PC-3 (cell line): ENCODE data around the gene NCMAP. TPM values are rescaled to one million over a fixed set of nuclear protein-coding genes. Genes with fewer than 3 reads are reported as not detected.

Experiments
- ATAC-seq: fragments of 200-7000 bp; cut with Tn5 transposase; 2 replicates; pipeline ENCODE4 v1.9.1; 2020; ENCODE audit warnings: mild to moderate bottlenecking, moderate library complexity
- BruUV-seq: library from RNA; stranded (reverse); fragments of 400-500 nt; replicated peaks from 2 replicates; lab custom pipeline; 2021; lab: Mats Ljungman, UMichigan
- CTCF ChIA-PET: fragments of 300-600 bp; sonication (Branson Sonifier 250); formaldehyde crosslinking; loops from one replicate; lab custom pipeline; 2022; ENCODE audit warnings: antibody characterized with exemption; lab: Charles Lee
- POLR2A ChIA-PET: fragments of 300-600 bp; sonication (Branson Sonifier 250); formaldehyde crosslinking; loops from one replicate; lab custom pipeline; 2022; ENCODE audit warnings: antibody characterized with exemption; ENCODE audit not compliant: unreplicated experiment; lab: Charles Lee
- DNase-seq: peaks from one replicate; pipeline ENCODE4 v3.0.0-alpha.2; 2015
- H2AFZ ChIP-seq: fragments of 300-600 bp; sonication (generic); 2 replicates; pipeline ENCODE4 v1.6.0; 2016; ENCODE audit warnings: antibody characterized with exemption, low read length
- H3F3A ChIP-seq: fragments of 300-600 bp; sonication (generic); one replicate; pipeline ENCODE4 v1.6.0; 2017; ENCODE audit warnings: antibody characterized with exemption, low read length, control low read depth, mild to moderate bottlenecking; ENCODE audit not compliant: unreplicated experiment
- H3K27ac ChIP-seq: fragments of 300-600 bp; sonication (generic); 2 replicates; pipeline ENCODE4 v1.5.1; 2016; ENCODE audit warnings: mild to moderate bottlenecking, low read length
- H3K27me3 ChIP-seq: fragments of 300-600 bp; sonication (generic); 2 replicates; pipeline ENCODE4 v1.6.1; 2016; ENCODE audit warnings: low read length, mixed read lengths
- H3K36me3 ChIP-seq: fragments of 300-600 bp; sonication (generic); 2 replicates; pipeline ENCODE4 v1.6.1; 2016; ENCODE audit warnings: low read depth, mixed run types, low read length, mixed read lengths
- H3K4me1 ChIP-seq: fragments of 300-600 bp; sonication (generic); 2 replicates; pipeline ENCODE4 v1.5.1; 2016; ENCODE audit warnings: low read length; ENCODE audit not compliant: insufficient read depth
- H3K4me2 ChIP-seq: fragments of 300-600 bp; sonication (generic); 2 replicates; pipeline ENCODE4 v1.6.0; 2016; ENCODE audit warnings: low read length
- H3K4me3 ChIP-seq: fragments of 300-600 bp; sonication (generic); 2 replicates; pipeline ENCODE4 v1.5.1; 2016; ENCODE audit warnings: mild to moderate bottlenecking, low read length, mixed read lengths
- H3K79me2 ChIP-seq: fragments of 300-600 bp; sonication (generic); 2 replicates; pipeline ENCODE4 v1.6.1; 2017; ENCODE audit warnings: low read length, mixed read lengths
- H3K9ac ChIP-seq: fragments of 300-600 bp; sonication (generic); 2 replicates; pipeline ENCODE4 v1.6.0; 2016; ENCODE audit warnings: mild to moderate bottlenecking, low read length
- H3K9me2 ChIP-seq: fragments of 300-600 bp; sonication (generic); replicated peaks from 2 replicates; pipeline ENCODE4 v1.6.1; 2016; ENCODE audit warnings: mixed run types, low read length, mixed read lengths
- H3K9me3 ChIP-seq: fragments of 300-600 bp; sonication (generic); 2 replicates; pipeline ENCODE4 v1.6.1; 2016; ENCODE audit warnings: low read length, mixed read lengths
- H4K20me1 ChIP-seq: fragments of 300-600 bp; sonication (generic); 2 replicates; pipeline ENCODE4 v1.6.1; 2016; ENCODE audit warnings: low read length, mixed read lengths
- EZH2 ChIP-seq: fragments of 300-600 bp; sonication (generic); IDR thresholded peaks from one replicate; pipeline ENCODE4 v1.6.1; 2017; ENCODE audit warnings: antibody characterized with exemption, mild to moderate bottlenecking, low read length; ENCODE audit not compliant: unreplicated experiment
- EZH2phosphoT487 ChIP-seq: fragments of 300-600 bp; sonication (generic); IDR thresholded peaks from 2 replicates; pipeline ENCODE4 v1.6.1; 2018; ENCODE audit warnings: mild to moderate bottlenecking, antibody characterized with exemption, low read length, borderline replicate concordance
- intact Hi-C: fragments of 100-400 bp; cut with micrococcal nuclease; formaldehyde crosslinking; loops from 2 replicates; pipeline ENCODE4 v1.9.0; 2023
- total RNA-seq: library from RNA; depleted of rRNA; stranded (reverse); fragments of >200 nt; gene quantifications from 2 replicates; pipeline ENCODE4 v1.2.3, GENCODE V29; 2014
- TF ChIP-seq, protein P1 (sequence below): fragments of 300-600 bp; sonication (generic); conservative IDR thresholded peaks from 2 replicates; pipeline ENCODE4 v1.5.1; 2017; ENCODE audit warnings: antibody characterized with exemption, low read depth, mild to moderate bottlenecking, low read length

The NCMAP gene
- total RNA-seq, 1 experiment from 2014 or later, result 1.8 TPM

DNA sequence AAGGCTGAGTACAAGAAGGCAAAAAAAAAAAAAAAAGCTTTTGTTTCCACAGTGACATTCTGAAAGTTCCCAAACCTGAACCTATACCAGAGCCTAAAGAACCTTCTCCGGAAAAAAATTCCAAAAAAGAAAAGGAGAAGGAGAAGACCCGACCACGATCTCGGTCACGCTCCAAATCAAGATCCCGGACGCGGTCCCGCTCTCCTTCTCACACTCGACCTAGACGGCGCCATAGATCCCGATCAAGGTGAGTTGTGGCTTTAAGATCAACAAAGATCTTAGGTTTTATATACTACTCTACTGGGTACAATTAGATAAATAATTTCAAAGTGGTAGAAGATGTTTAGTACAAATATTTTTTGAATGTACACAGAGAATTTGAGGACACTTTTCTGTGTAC lies 96.5 kb downstream of the NCMAP start:
- TF ChIP-seq, protein P1, sequence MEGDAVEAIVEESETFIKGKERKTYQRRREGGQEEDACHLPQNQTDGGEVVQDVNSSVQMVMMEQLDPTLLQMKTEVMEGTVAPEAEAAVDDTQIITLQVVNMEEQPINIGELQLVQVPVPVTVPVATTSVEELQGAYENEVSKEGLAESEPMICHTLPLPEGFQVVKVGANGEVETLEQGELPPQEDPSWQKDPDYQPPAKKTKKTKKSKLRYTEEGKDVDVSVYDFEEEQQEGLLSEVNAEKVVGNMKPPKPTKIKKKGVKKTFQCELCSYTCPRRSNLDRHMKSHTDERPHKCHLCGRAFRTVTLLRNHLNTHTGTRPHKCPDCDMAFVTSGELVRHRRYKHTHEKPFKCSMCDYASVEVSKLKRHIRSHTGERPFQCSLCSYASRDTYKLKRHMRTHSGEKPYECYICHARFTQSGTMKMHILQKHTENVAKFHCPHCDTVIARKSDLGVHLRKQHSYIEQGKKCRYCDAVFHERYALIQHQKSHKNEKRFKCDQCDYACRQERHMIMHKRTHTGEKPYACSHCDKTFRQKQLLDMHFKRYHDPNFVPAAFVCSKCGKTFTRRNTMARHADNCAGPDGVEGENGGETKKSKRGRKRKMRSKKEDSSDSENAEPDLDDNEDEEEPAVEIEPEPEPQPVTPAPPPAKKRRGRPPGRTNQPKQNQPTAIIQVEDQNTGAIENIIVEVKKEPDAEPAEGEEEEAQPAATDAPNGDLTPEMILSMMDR, result no peak
- TF ChIP-seq EZH2 (no peak), EZH2phosphoT487 (no peak)

DNA sequence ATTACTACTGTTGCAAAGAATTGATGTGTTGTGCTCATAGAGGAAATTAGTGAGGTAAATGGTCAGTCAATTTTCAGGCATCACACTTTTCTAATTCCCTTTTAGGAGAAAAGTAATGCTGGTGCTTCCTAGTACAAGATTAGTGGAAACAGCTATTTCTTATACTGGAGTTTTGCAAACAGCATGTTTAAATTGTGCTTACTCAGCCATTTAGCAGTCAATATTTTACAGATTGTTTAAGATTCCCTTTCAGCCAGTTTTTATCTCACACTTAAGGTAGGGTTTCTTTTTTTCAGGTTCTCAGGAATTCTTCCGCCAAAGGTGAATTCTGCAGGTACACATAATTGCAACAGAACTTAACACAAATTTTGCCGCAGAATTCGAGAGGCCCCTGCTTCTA lies 98.1 kb downstream of the NCMAP start:
- no peaks in the 10 kb centered on the region for H3K4me1 ChIP-seq
- H3K4me2 ChIP-seq, result no peak overlapping the region
- DNase-seq (no peak), ATAC-seq (no peak)
- intact Hi-C loops, result no loop called here
- no peak for TF ChIP-seq EZH2phosphoT487
- TF ChIP-seq, protein P1, result no peak
- no peak for TF ChIP-seq EZH2
- H3K27me3 ChIP-seq, result no peaks in the 10 kb centered on the region
- H3K27ac ChIP-seq, result no peak overlapping the region
- no peak overlapping the region for H3K9ac ChIP-seq
- H3K4me3 ChIP-seq, result no peak overlapping the region
- peaks cover 83% of the 10 kb centered on the region for H3K36me3 ChIP-seq
- no peak overlapping the region for H2AFZ ChIP-seq
- H4K20me1 ChIP-seq, result peaks cover 5% of the 10 kb centered on the region; the same call in 1 of the 2 replicates
- no peaks in the 10 kb centered on the region for H3K9me3 ChIP-seq
- no TSS peak for BruUV-seq
- ChIA-PET CTCF (no interaction called here), POLR2A (no interaction called here)
- H3K9me2 ChIP-seq, result no peaks in the 10 kb centered on the region
- peaks cover 68% of the 10 kb centered on the region for H3K79me2 ChIP-seq
- peaks cover 4% of the 10 kb centered on the region for H3F3A ChIP-seq

More for the DNA sequence above, 96.5 kb downstream of the NCMAP start:
- intact Hi-C loops, result no loop called here
- Histone ChIP-seq H3K9me2 (no peaks in the 10 kb centered on the region), H3K4me2 (no peak overlapping the region), H3F3A (peaks cover 7% of the 10 kb centered on the region), H3K4me1 (no peaks in the 10 kb centered on the region), H3K36me3 (peaks cover 91% of the 10 kb centered on the region), H3K4me3 (no peak overlapping the region), H3K27me3 (no peaks in the 10 kb centered on the region), H3K79me2 (peaks cover 73% of the 10 kb centered on the region), H3K9ac (no peak overlapping the region), H3K27ac (no peak overlapping the region), H4K20me1 (peaks cover 5% of the 10 kb centered on the region), H2AFZ (no peak overlapping the region), H3K9me3 (no peaks in the 10 kb centered on the region)
- ChIA-PET POLR2A (no interaction called here), CTCF (no interaction called here)
- no TSS peak for BruUV-seq
- DNase-seq (no peak), ATAC-seq (no peak)

DNA sequence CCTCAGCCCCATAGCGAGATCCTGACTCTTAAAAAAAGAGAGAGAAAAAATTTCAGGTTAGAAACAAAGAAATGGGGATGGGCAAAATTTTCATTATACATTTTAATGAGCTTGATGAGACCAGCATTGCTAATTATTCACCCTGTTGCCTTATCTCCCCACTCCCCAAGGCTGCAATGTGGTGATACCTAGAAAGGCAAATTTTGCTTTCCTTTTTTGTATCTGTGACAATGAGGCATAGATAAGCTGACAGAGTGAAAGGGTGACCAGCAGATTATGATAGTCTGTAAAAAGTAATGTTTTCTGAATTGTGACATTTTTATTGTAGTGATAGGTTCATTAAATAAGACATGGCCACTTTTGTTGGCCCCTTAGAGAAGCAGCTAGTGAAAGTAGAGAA lies 100.2 kb downstream of the NCMAP start:
- Histone ChIP-seq H4K20me1 (peaks cover 17% of the 10 kb centered on the region; the same call in 1 of the 2 replicates), H3K4me1 (no peaks in the 10 kb centered on the region), H3K27ac (no peak overlapping the region), H3K4me2 (no peak overlapping the region), H3K4me3 (no peak overlapping the region), H3K9me3 (no peaks in the 10 kb centered on the region), H2AFZ (no peak overlapping the region), H3K79me2 (peaks cover 74% of the 10 kb centered on the region), H3K9me2 (no peaks in the 10 kb centered on the region), H3F3A (peaks cover 4% of the 10 kb centered on the region), H3K9ac (no peak overlapping the region), H3K27me3 (no peaks in the 10 kb centered on the region), H3K36me3 (peaks cover 84% of the 10 kb centered on the region)
- no peak for ATAC-seq
- intact Hi-C loops, result no loop called here
- ChIA-PET CTCF (no interaction called here), POLR2A (no interaction called here)
- DNase-seq, result no peak
- no TSS peak for BruUV-seq
- TF ChIP-seq EZH2phosphoT487 (no peak), EZH2 (no peak)
- TF ChIP-seq, protein P1, result no peak
